Tibial nerve (tissue), 4 donors: ENCODE results near the gene NFAM1.
A peak's percentile ranks its signal among the peaks of the same experiment; 100 is the strongest.

Experiments
- CTCF ChIP-seq, 5 experiments: fragments of 200-600 bp in 3 of 5; fragments of 450-650 bp in 2 of 5; sonication (generic) in 3 of 5; IDR thresholded peaks; one replicate each; pipeline ENCODE4 v1.5.1; 2016 to 2019; ENCODE audit warnings: antibody characterized with exemption in 5 of 5, mild to moderate bottlenecking in 3 of 5, moderate library complexity in 2 of 5
- EP300 ChIP-seq, 2 donors: sonication (generic); formaldehyde crosslinking; IDR thresholded peaks; one replicate each; pipeline ENCODE4 v1.6.1; 2017; ENCODE audit warnings: antibody characterized with exemption in 2 of 2, mild to moderate bottlenecking in 1 of 2
- POLR2A ChIP-seq, 2 donors: fragments of 450-650 bp; IDR thresholded peaks; one replicate each; pipeline ENCODE4 v1.6.1; 2017; ENCODE audit warnings: antibody characterized with exemption in 2 of 2, mild to moderate bottlenecking in 2 of 2, moderate library complexity in 2 of 2

GRCh38 chr22:42432020-42432596 is at the start of gene NFAM1:
- TF ChIP-seq CTCF (IDR thresholded peaks at IDR 0.05) (no peak), POLR2A (IDR thresholded peaks at IDR 0.05) (peak in 1 of 2 donors; percentile 25), EP300 (IDR thresholded peaks at IDR 0.05) (no peak)
